Mononuclear cell (primary cell): ENCODE measurements around the gene CUL4A. TPM values are rescaled to one million over a fixed set of nuclear protein-coding genes. Genes with fewer than 3 reads are reported as not detected.

ENCODE experiments used
- H3K27me3 ChIP-seq: 2 replicates; pipeline ENCODE4 v1.6.0; 2011; ENCODE audit warnings: low read length, control low read depth; ENCODE audit not compliant: insufficient read depth
- H3K4me1 ChIP-seq: 2 replicates; pipeline ENCODE4 v1.5.1; 2011; ENCODE audit warnings: mild to moderate bottlenecking, low read length, control low read depth; ENCODE audit not compliant: insufficient read depth
- H3K4me3 ChIP-seq: 2 replicates; pipeline ENCODE4 v1.5.1; 2011; ENCODE audit warnings: mild to moderate bottlenecking, low read length, moderate library complexity
- H3K9me3 ChIP-seq: 2 replicates; pipeline ENCODE4 v1.5.1; 2011; ENCODE audit warnings: low read depth, mild to moderate bottlenecking, control low read depth, low read length
- total RNA-seq: library from RNA; depleted of rRNA; stranded (reverse); fragments of >200 nt; gene quantifications from one replicate; pipeline ENCODE4 v1.2.3, GENCODE V29; 2012

CUL4A gene
- total RNA-seq, 1 donor = 59.3 TPM

DNA sequence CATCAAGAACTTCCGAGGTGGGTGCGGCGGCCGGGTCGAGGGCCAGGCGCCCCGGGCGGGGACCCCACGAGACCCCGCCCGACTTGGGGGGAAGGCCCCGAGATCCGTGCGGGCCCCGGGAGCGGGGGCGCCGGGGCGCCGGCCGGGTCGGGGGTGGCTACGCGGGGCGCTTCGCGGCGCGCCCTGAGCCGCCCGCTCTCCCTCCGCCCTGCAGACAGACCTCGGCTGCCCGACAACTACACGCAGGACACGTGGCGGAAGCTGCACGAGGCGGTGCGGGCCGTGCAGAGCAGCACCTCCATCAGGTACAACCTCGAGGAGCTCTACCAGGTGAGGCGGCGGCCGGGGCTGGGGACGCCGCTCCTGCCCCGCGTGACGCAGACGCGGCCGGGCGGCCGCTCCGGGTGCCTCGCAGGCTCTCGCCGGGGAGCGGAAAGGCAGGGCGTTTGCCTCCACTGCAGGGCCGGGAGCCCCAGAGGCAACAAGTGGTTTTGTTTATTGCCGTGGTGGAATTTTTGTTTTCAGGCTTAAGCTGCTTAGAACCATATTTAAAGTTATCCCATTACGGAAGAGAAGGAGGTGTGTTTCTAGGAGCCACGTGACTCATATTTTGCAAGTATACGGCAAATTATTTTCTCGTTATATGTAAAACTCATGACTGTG lies 477 bp downstream of the CUL4A start:
- Histone ChIP-seq H3K4me1 (peaks cover 54% of the 10 kb centered on the region), H3K9me3 (no peaks in the 10 kb centered on the region), H3K27me3 (no peaks in the 10 kb centered on the region), H3K4me3 (peak overlapping the region; percentile 72)

DNA sequence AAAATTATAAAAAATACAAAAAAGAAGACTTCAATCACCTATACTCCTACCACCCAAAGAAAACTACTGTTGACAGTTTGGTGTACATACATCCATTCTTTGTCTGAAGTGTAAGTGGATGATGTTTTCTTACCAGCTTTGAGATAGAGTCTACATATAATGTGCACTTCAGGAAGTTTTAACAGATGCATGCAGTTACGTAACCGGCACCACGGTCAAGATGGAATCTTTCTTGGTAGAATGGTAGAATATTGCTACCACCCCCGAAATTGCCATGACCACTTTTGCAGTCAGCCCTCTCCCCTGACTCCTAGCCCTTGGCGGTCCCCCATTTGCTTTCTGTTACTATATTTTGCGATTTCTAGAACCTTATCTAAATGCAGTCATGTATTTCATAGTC lies 1.4 kb downstream of the CUL4A start:
- H3K4me3 ChIP-seq = no peak overlapping the region
- no peaks in the 10 kb centered on the region for H3K27me3 ChIP-seq
- peaks cover 57% of the 10 kb centered on the region for H3K4me1 ChIP-seq
- no peaks in the 10 kb centered on the region for H3K9me3 ChIP-seq

DNA sequence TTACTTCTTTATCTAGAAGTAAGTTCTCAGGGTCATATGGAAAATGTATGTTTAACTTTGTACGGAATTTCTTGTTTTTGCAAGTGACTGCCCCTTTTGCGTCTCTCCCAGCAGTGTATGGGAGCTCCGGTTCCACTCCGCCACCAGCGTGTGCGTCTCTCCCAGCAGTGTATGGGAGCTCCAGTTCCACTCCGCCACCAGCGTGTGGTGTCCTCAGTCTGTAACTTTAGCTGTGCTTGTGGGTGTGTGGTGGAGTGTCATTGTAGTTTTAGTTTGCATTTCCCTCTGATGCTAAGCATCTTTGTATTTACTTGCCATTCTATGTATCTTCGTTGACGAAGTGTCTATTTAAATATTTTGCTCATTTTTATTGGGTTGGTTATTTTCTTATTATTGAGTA lies 2.4 kb downstream of the CUL4A start:
- H3K4me1 ChIP-seq = peaks cover 54% of the 10 kb centered on the region
- no peaks in the 10 kb centered on the region for H3K9me3 ChIP-seq
- no peaks in the 10 kb centered on the region for H3K27me3 ChIP-seq
- no peak overlapping the region for H3K4me3 ChIP-seq

DNA sequence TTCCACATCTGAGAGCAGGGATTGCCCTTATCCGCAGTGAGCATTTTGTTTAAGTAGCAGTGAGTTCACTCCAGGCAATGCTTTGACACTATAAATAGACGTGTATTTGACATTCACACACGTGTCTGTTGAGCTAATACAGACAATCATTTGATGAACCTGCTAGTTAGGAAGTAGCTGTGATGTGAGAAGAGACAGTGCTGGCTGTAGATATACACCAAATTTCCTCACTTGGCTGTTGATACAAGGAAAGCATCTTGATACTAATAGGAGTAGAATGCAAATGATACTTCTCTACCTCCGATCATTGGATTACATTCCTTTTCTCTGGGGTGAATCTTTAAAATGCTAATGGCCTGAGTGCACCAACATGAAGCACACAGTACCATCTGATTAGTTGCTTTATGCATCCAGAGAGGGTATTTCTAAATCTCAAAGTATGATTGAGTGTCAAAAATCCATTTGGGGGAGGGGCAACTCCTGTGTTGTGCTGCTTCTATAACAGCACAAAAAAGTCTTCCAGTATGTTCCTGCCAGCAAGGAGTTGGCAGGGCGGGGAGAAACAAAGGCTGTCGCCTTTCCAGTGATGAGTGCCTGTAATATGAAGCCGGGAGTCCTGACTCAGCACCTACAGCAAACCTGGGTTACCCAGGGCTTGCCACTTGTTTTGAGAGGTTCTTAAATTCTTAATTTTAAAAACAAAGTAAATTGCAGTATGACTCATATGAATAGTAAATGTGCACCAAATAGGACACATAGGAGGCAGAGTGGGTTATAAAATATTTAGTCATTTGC lies 7.0 kb downstream of the CUL4A start:
- Histone ChIP-seq H3K27me3 (no peaks in the 10 kb centered on the region), H3K9me3 (no peaks in the 10 kb centered on the region), H3K4me3 (no peak overlapping the region), H3K4me1 (peaks cover 31% of the 10 kb centered on the region)

DNA sequence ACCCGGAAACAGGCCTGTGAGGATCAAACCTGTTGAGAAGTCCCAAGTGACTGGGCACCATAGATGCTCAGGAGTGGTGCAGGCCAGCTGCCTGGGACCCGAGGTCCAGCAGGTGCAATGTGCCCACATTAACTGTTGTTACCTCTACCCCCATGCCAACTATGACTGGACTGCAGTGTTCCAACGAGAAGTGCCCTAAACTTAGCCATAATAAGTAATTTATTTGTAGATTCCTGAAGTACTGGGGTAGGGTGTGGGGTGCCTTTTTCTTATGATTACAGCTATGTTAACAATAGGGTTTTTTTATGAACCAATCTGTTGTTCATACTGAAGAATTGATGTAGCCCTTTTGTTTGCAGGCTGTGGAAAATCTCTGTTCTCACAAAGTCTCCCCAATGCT lies 9.2 kb downstream of the CUL4A start:
- Histone ChIP-seq H3K27me3 (no peaks in the 10 kb centered on the region), H3K9me3 (no peaks in the 10 kb centered on the region), H3K4me1 (peaks cover 18% of the 10 kb centered on the region)

DNA sequence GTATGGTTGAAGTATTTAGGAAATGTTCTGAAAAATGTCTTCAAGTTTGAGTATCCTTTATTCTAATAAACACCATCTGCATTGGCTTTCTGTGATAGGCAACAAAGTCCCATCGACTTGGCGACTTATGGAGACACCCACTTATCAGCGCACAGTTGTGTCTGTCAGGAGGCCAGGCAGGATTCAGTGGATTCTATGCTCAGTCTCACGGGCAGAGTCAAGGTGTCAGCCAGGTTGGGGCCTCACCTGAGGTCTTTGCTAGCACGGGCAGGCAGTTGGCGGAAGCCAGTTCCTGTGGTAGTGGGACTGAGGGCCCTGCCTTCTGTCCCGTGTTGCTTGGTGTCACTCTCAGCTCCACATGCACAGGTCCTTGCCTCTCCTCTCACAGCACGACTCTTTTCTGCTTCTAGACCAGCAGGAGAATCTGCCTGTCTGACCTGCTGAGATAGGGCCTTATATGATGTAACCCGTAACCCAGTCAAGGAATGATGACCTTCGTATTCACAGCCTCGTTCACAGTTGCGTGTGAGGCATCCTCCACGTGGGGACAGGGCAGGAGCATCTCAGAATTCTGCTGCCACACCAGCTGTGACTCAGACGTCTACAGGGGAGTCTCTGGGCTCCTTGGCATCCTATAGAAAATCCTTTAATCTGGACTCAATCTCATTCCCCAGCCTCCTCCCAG lies 10.0 kb downstream of the CUL4A start:
- Histone ChIP-seq H3K4me3 (no peak overlapping the region), H3K4me1 (peaks cover 12% of the 10 kb centered on the region), H3K9me3 (no peaks in the 10 kb centered on the region), H3K27me3 (no peaks in the 10 kb centered on the region)

More for the DNA sequence above, 9.2 kb downstream of the CUL4A start:
- no peak overlapping the region for H3K4me3 ChIP-seq

DNA sequence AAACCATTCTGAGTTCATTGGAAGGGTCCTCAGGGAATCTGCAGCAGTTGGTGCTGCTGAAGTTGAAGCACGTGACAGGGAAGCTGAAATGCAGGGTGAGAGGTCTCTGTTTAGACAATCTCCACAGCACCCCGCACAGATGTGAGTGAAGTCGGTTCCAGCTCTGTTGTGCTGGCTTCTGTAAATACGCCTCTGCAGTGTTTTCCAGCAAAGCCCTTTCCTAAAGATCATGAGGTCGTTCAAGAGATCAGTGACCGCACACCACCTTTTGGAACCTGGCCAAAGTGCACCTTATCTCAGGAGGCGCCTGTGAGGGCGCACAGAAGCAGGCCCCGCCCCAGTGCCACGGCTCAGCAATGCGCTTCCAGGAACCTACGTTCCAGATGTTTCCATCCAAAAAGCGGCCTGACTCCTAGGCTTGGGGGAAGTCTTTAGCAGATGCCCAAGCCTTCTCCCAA lies 10.8 kb downstream of the CUL4A start:
- no peak overlapping the region for H3K4me3 ChIP-seq
- no peaks in the 10 kb centered on the region for H3K27me3 ChIP-seq
- H3K4me1 ChIP-seq = peaks cover 4% of the 10 kb centered on the region
- H3K9me3 ChIP-seq = no peaks in the 10 kb centered on the region

DNA sequence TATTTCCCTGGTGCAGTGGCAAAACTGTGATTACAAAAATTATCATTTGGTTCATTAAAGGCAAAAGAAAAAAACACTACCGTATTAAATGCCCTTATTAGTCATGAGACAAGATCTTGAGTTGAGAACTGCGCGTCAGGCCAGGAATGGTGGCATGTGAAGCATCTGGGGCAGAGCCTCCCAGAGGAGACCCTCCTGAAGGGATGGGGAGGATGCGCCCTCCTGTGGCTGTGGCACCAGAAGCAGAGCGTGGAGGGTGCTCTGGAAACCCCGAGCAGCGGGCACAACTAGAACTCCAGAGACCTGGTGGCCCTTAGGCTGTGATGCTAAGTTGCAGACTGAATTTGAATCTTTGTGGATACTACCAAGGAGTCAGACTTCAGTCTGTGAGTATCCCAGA lies 11.5 kb downstream of the CUL4A start:
- Histone ChIP-seq H3K27me3 (no peaks in the 10 kb centered on the region), H3K4me1 (no peaks in the 10 kb centered on the region), H3K4me3 (no peak overlapping the region), H3K9me3 (no peaks in the 10 kb centered on the region)

DNA sequence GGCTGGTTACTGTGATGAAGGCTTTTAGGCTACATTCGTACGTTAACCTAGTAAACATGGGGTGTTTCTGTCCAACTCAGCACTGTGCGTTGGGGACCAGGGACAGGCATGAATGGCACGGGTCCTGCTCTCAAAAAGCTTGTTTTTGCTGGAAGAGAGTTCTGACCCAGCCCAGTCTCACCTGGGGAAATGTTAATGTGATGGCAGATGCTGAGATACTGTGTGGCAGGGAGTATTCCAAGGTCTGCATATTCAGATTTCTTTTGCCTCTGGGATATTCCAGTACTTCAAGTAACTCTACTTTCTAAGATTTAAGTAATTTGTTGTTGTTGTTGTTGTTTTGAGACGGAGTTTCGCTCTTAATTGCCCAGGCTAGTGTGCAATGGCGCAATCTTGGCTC lies 13.7 kb downstream of the CUL4A start:
- Histone ChIP-seq H3K4me3 (no peak overlapping the region), H3K9me3 (no peaks in the 10 kb centered on the region), H3K27me3 (no peaks in the 10 kb centered on the region), H3K4me1 (no peaks in the 10 kb centered on the region)

DNA sequence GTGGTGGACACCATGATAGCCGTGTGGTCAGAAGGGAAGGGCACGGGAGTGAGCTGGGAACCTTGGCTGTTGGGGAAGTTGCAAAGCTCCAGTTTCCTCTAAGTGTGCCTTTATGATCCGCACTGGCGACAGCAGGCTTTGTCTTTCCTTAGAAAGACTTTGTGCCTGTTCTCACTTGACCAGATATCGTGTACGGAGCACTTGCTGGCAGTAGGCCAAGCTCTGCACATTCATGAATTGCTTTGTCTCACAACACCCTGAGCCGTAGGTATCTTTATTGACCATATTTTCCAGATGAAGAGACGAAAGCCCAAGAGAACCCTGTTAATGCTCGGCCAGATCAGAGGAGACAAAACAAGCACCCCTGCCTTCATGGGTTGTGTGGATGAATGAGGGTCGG lies 15.1 kb downstream of the CUL4A start:
- Histone ChIP-seq H3K4me3 (no peak overlapping the region), H3K4me1 (no peaks in the 10 kb centered on the region), H3K27me3 (no peaks in the 10 kb centered on the region), H3K9me3 (no peaks in the 10 kb centered on the region)

DNA sequence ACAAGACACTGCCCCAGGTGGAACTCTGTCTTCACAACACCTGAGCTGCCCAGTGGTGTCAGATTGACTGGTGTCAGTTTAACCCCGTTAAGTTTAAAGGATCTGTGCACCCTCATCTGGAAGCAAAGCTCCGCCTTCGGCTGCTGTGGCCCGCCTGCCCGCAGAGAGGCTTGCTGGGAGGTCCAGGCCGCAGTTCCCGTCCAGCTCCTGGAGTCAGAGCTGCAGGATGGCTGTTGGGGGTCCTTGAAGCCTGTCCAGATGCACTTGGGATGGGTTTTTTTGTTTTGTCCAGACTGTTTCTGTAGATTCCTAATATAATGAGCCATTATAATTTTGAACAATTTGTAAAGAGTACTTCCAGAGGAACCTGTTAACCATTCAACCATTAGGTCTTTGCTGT lies 16.1 kb downstream of the CUL4A start:
- Histone ChIP-seq H3K9me3 (no peaks in the 10 kb centered on the region), H3K4me1 (no peaks in the 10 kb centered on the region), H3K4me3 (no peak overlapping the region), H3K27me3 (no peaks in the 10 kb centered on the region)

DNA sequence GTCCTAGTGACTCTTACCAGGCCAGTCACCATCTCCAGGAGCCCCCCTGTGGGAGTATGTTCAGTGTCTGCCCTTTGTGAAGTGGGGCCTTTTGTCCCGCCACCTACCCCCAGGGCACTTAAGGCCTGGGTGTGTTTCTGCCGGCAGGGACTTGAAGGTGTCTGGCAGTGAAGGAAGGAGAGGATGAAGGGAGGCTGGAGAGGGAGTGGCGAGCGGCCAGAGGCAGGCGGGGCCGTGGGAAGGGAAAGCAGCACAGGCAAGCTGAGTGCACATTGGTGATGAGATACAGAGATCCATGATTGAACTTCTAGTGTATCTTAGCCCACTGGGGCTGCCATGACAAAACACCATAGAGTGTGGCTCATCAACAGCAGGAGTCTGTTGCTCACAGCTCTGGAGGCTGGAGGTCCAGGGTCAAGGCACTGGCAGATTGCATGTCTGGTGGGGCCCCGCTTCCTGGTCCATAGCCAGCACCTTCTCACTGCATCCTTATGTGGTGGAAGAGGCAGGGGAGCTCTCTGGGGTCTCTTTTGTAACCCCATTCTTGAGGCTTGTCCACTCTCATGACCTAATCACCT lies 17.5 kb downstream of the CUL4A start:
- H3K4me1 ChIP-seq = no peaks in the 10 kb centered on the region
- no peaks in the 10 kb centered on the region for H3K9me3 ChIP-seq
- H3K4me3 ChIP-seq = no peak overlapping the region
- H3K27me3 ChIP-seq = no peaks in the 10 kb centered on the region

DNA sequence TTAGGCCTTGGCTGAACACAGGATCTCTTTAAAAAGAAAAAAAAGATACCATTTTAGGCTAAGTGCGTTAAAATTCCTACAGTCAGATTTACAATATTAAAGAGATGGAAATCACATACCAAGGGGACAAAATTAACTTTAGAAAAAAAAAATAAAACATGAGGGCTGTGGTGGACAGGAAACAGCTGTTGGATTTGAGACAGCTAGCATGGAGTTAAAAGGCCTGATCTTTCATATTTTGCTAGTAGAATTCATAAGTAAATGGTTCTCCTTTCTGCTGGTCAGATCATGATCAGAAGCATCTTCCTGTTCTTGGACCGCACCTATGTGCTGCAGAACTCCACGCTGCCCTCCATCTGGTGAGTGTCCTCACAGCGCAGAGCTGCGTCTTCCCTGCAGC lies 19.7 kb downstream of the CUL4A start:
- Histone ChIP-seq H3K4me3 (no peak overlapping the region), H3K9me3 (no peaks in the 10 kb centered on the region), H3K4me1 (no peaks in the 10 kb centered on the region), H3K27me3 (no peaks in the 10 kb centered on the region)

DNA sequence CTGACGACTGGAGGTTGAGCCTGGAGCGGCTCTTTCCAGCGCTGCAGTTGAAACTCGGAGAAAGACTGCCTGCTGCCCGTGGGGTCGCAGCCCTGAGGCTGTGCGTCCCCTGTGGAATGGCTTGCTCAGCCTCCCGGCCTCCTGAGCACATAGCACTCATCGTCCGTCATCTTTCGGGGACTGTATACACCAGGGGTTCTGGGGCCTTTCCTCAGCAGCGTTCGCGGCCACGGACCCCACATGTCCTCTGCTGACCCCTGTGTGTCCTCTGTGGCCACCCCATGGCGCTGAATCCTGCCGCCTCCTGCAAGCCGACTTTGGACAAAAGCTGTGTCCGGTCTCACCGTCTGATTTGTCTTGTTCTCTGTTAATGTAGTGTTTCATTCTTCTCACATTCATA lies 20.4 kb downstream of the CUL4A start:
- no peaks in the 10 kb centered on the region for H3K4me1 ChIP-seq
- no peaks in the 10 kb centered on the region for H3K27me3 ChIP-seq
- H3K4me3 ChIP-seq = no peak overlapping the region
- H3K9me3 ChIP-seq = no peaks in the 10 kb centered on the region
